GM18498 (cell line): ENCODE data around the gene PITRM1.

Source experiments
- ATAC-seq: cut with Tn5 transposase; IDR thresholded peaks from one replicate; pipeline ENCODE4 v1.9.1; 2021; ENCODE audit warnings: mild to moderate bottlenecking, moderate library complexity; ENCODE audit not compliant: unreplicated experiment

PITRM1 gene

DNA sequence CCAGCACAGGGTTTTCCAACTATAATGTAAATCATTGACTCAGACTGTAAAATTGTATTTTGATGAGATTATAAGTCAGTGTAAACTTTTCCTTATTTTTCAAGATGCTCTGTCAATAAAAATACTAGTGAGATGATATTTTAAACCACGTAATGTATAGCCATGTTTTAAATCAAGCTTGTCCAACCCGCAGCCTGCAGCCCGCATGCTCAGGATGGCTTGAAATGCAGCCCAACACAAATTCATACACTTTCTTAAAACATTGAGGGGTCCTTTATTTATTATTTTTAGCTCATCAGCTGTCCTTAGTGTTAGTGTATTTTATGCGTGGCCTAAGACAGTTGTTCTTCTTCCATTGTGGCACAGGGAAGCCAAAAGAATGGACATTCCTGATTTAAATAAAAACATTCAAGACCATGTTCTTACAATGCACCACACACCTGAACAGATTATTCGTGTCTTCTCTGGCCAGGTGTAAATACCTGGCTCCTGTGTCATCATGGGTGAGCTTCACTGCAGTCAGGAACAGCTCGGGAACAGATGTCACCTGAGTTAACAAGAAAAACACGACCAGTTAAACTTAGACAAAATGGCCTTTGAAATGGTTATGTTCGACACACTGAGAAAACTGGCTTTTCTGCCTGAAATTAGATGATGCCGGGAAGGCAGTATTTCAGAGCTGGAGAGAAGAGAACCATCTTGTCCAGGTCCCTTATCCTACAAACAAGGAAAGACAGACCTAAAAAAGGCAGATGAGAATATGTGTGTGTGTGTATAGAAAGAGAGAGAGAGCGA, 5.9 kb downstream of the PITRM1 start:
- no peak for ATAC-seq

DNA sequence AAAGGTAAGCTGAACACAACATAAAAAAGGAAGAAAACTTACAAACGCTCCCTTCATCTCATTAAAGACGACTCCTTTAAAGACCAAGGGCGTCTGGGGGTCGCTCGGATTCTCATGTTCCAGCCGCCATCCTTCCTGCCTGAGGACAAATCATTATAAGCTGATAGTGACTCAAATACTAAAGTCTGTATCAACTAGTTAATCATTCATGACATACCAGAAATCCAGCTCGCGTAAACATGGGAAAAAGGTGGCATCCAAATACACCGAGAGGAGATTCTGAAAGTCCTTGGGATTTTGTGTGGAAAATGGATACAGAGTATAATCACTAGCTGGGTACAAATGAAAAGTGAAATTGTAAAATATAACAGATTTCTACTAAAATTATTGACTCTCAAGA, 7.4 kb downstream of the PITRM1 start:
- ATAC-seq, result no peak

DNA sequence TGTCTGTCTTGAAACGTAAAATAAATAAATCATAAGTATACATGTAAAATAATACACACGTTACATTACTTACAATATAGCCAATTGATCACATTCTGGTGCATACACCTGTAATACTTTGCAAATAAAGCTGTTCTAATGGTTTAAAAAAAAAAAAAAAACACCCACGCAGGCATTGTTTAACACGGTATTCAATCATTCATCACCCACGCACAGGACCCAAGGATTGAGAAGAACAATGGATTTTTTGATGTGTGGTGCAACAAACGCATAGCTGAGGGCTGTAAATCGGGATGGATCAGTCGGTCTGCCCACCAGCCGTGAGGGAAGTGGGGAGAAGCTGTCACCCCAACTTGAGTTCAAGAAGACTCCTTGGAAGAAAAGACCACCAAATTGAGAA, 8.7 kb downstream of the PITRM1 start:
- ATAC-seq, result no peak

GRCh38 chr10:3162533-3162932, 10.0 kb downstream of the PITRM1 start:
- ATAC-seq, result no peak

GRCh38 chr10:3159152-3159551, 13.4 kb downstream of the PITRM1 start:
- no peak for ATAC-seq

DNA sequence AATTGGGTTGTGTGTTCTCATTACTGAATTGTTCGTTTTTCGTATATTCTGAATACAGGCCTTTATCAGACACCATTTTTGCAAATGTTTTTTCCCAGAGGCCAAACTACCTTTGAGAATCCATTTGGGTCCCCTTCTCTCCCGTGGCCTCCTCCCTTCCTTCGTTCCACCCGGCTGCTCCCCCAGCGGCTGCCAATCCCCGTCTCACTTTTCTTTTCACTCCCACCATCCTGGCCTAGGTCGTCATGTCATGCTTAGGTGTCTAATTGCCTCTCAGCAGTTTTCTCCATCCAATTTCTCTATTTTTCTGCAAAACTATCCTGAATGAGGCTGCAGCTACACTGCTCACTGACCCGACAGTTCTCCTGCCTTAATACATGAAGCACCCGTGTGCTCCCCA, 17.9 kb downstream of the PITRM1 start:
- no peak for ATAC-seq

- no peak for ATAC-seq
Observed at GRCh38 chr10:3152566-3152935, 20.0 kb downstream of the PITRM1 start.

GRCh38 chr10:3151889-3152565, 20.6 kb downstream of the PITRM1 start:
- no peak for ATAC-seq

DNA sequence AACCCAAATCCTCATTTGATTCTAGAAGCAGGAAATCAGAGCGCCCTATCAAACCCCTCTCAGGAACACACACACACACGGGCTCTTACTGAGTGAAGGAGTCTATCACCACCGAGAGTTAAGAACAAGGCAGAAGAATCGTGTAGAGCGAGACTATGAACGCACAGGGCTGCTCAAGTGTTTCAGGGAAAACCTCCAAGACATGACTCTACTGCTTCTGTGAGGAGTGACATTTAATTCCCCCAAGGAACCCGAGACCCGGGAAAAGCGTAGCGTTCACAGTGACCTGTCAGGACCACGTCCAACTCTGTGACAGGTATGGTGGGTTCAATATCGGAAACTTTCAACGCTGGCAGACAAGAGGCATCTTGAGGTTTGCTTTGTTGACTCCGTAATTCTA, 21.6 kb downstream of the PITRM1 start:
- no peak for ATAC-seq

GRCh38 chr10:3150366-3150765, 22.2 kb downstream of the PITRM1 start:
- ATAC-seq, result no peak

GRCh38 chr10:3149918-3150317, 22.7 kb downstream of the PITRM1 start:
- no peak for ATAC-seq

GRCh38 chr10:3148994-3149393, 23.6 kb downstream of the PITRM1 start:
- ATAC-seq, result no peak

DNA sequence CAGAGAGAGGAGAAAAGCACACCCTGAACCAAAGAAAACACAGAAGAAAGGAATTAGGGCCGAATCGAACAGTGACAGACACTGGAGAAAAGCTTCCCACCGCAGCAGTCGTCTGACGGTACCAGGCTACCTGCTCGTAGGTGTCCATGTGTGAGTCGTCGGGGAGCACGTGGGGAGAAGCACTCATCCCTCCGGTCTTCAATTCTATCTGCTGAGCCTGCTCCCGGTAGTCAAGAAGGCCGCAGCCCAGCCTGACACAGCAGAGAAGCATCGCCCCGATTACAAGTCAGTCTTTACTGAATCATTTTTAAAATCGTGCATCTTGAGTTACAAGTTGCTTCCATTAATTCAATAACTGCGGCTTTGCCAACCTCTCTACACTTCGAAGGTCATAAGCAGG, 24.5 kb downstream of the PITRM1 start:
- ATAC-seq, result no peak

DNA sequence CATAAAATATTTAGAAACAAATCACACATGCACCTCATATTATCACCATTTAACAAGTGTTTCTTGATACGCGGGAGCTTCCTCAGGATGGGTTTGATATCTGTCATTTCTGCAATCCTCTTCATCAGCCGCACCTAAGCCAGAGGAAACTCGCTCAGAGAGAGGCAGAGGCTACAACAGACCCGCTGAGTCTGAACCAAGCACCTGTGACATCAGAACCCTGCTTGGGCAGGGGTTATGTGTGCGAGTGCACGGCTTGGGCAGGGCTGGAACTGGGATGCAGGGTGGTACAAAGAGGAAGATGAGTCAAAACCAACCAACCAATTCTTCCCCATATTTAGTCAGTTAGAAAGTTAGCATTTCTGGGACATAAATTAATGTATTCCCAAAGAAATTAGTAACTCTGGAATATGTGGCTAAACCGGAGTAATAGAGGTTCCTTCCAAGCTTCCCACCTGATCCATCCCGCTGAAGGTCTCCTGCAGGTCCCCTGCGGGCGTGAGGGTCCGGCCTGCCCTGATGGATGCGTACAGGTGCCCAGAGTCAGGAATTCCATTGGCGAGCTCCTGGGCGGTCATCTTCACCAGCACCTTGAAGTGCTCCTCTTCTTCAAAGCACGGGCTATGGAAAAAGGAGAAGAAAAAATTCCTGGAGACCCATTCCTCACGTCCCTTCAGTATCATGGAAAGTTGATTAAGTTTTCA, 25.3 kb downstream of the PITRM1 start:
- ATAC-seq, result no peak

DNA sequence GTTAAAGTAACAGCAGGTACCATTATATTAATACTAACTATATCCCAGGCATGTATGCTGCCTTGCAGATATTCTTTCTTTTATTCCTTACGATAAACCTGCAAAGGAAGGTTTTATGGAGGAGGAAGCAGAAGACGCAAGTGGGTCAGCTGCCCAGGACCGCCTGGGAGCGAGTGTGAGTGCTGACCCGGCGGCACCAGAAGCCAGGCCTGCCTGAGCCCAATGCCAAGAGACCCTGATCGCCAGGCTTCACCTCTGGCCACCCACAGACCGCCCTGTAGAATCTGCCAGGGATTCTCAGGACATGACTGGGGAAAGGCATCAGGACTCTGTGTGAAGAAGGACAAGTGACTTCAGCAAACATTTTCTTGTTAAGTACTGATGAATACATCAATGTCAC, 26.3 kb downstream of the PITRM1 start:
- no peak for ATAC-seq

DNA sequence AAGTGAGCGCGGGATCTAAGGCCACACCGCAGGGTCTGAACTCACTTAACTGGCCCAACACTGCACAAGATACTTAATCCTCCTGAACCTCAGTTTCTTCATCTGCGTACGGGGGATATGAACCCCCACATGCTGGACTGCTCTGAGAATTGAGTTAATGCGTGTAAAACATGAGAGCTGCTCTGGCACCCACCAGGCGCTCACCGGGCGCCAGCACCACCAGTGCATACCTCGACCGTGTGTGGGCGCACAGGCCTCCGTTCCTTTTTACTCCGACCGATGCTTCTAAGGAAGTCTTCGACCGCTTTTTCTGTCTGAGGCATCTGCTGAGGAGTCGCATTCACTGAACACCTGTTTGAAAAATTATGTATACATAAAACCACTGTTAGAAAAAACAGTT, 27.2 kb downstream of the PITRM1 start:
- no peak for ATAC-seq

GRCh38 chr10:3143791-3144434, 28.7 kb downstream of the PITRM1 start:
- ATAC-seq, result no peak

DNA sequence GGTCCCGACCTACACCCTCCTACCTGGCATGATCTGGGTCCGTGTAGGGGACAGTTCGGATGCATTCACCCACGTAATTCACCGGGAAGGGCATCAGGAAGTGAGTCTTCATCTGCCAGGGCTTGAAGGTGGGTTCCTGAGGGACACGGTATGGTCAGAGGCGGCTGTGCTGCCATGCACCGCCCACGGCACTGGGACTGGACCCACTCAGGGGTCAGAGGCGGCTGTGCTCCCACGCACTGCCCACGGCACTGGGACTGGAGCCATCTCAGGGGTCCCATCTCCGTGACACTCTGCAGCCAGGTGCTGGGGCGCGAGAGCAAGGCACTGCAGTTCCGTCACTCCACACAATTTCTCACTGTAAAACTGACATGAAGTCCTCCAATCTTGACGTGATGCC, 29.2 kb downstream of the PITRM1 start:
- ATAC-seq, result no peak

- no peak for ATAC-seq
Observed at GRCh38 chr10:3142146-3142875, 30.3 kb downstream of the PITRM1 start.

DNA sequence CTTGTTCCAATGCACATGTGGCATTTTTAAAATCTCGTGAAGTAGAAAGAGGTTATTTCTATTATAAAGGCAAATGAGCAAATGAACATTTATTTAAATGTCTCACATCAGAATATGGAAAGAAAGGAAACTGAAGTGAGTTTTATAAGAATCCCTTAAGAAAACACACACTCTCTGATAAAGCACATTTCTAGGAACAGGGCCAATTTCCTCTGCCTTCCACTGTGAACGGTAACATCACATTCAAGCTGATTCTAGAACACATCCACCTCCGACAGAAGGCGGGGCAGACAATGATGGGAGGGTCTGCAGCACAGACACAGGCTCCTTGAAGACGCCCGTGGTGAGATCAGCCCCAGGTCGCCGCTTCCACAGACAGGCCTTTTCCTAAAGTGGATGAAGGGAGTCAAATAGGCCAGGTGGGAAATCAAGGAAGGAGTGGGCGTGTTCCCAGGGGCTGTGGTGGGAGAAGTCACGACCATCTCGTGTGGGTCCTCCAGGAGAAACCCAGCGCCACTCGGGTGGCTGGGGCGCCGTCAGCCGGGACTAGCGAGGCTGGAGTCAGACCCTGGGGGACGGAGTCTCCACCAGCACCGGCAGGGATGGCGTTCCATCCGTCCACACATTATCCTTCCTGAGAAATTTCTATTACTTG, 31.1 kb downstream of the PITRM1 start:
- no peak for ATAC-seq
